K562 (cell line): Measurements from ENCODE around the gene GPSM3. TPM values are rescaled to one million over a fixed set of nuclear protein-coding genes. Genes with fewer than 3 reads are reported as not detected.

Experiments
- ARID2 ChIP-seq: fragments of 450-650 bp; IDR thresholded peaks from 2 replicates; pipeline ENCODE4 v1.6.1; 2017; ENCODE audit warnings: antibody characterized with exemption, mild to moderate bottlenecking
- BMI1 ChIP-seq: fragments of 150-350 bp; IDR thresholded peaks from 2 replicates; pipeline ENCODE4 v1.6.1; 2014; ENCODE audit warnings: low read length
- CBFA2T2 ChIP-seq: fragments of 450-650 bp; conservative IDR thresholded peaks from 2 replicates; pipeline ENCODE4 v1.6.1; 2017; ENCODE audit warnings: mild to moderate bottlenecking
- FIP1L1 ChIP-seq: fragments of 200-400 bp; formaldehyde crosslinking; IDR thresholded peaks from 2 replicates; pipeline ENCODE4 v1.6.1; 2018; ENCODE audit warnings: mild to moderate bottlenecking, low read depth, low read length; ENCODE audit not compliant: poor library complexity, severe bottlenecking
- HIVEP1 ChIP-seq: fragments of 250-450 bp; sonication (Bioruptor Pico); IDR thresholded peaks from 2 replicates; pipeline ENCODE4 v1.4.0; 2020; ENCODE audit warnings: mild to moderate bottlenecking
- KLF13 ChIP-seq: fragments of 450-650 bp; IDR thresholded peaks from 2 replicates; pipeline ENCODE4 v1.6.1; 2016; ENCODE audit warnings: missing genetic modification characterization, low read depth, mild to moderate bottlenecking, missing compliant biosample characterization, moderate library complexity, borderline replicate concordance
- LARP7 ChIP-seq: fragments of 450-650 bp; IDR thresholded peaks from 2 replicates; pipeline ENCODE4 v1.6.1; 2016
- MBD2 ChIP-seq: sonication (generic); IDR thresholded peaks from 2 replicates; pipeline ENCODE4 v1.6.1; 2016; ENCODE audit warnings: low read depth, borderline replicate concordance
- NCOA4 ChIP-seq: fragments of 450-650 bp; IDR thresholded peaks from 2 replicates; pipeline ENCODE4 v1.6.1; 2018; ENCODE audit warnings: mild to moderate bottlenecking; ENCODE audit not compliant: partially characterized antibody
- POLR2AphosphoS5 ChIP-seq: IDR thresholded peaks from 2 replicates; pipeline ENCODE4 v1.6.1; 2011; ENCODE audit warnings: mild to moderate bottlenecking, low read depth, low read length, moderate library complexity; ENCODE audit not compliant: control insufficient read depth, insufficient read depth
- POLR2H ChIP-seq: IDR thresholded peaks from 2 replicates; pipeline ENCODE4 v1.6.1; 2016; ENCODE audit warnings: missing genetic modification characterization, low read depth, mild to moderate bottlenecking, control low read depth, missing compliant biosample characterization, moderate library complexity
- POLR3A ChIP-seq: IDR thresholded peaks from 2 replicates; pipeline ENCODE4 v1.6.1; 2011; ENCODE audit warnings: borderline replicate concordance, mild to moderate bottlenecking, moderate library complexity; ENCODE audit not compliant: insufficient read length, insufficient read depth; ENCODE audit errors: extremely low read depth
- PREB ChIP-seq: sonication (generic); formaldehyde crosslinking; IDR thresholded peaks from 2 replicates; pipeline ENCODE4 v1.8.1; 2023; ENCODE audit warnings: mild to moderate bottlenecking, missing genetic modification reagents
- SAFB2 ChIP-seq: fragments of 200-400 bp; formaldehyde crosslinking; IDR thresholded peaks from 2 replicates; pipeline ENCODE4 v1.6.1; 2018; ENCODE audit warnings: borderline replicate concordance, low read length, low read depth, moderate library complexity; ENCODE audit not compliant: severe bottlenecking
- SIRT6 ChIP-seq: IDR thresholded peaks from one replicate; pipeline ENCODE4 v1.6.1; 2012; ENCODE audit warnings: low read depth, mild to moderate bottlenecking, control low read depth, inconsistent platforms, low read length, moderate library complexity
- SMARCA4 ChIP-seq: fragments of 450-650 bp; IDR thresholded peaks from 2 replicates; pipeline ENCODE4 v1.6.1; 2016
- SREBF1 ChIP-seq: fragments of 150-350 bp; IDR thresholded peaks from 2 replicates; pipeline ENCODE4 v1.6.1; 2014; ENCODE audit warnings: antibody characterized with exemption, low read depth, low read length, borderline replicate concordance
- SRSF9 ChIP-seq: fragments of 200-400 bp; formaldehyde crosslinking; IDR thresholded peaks from 2 replicates; pipeline ENCODE4 v1.6.1; 2017; ENCODE audit warnings: low read depth, low read length, borderline replicate concordance
- TAF1 ChIP-seq: IDR thresholded peaks from 2 replicates; pipeline ENCODE4 v1.6.1; 2011; ENCODE audit warnings: mild to moderate bottlenecking, low read length, moderate library complexity; ENCODE audit not compliant: insufficient read depth, control insufficient read depth, severe bottlenecking; ENCODE audit errors: extremely low read depth
- TAF7 ChIP-seq: fragments of 450-650 bp; IDR thresholded peaks from 2 replicates; pipeline ENCODE4 v1.6.1; 2016; ENCODE audit warnings: missing genetic modification characterization, missing compliant biosample characterization
- ZFP1 ChIP-seq: fragments of 450-650 bp; formaldehyde crosslinking; IDR thresholded peaks from 2 replicates; pipeline ENCODE4 v1.4.0; 2020; ENCODE audit warnings: mild to moderate bottlenecking, mixed read lengths
- ZNF551 ChIP-seq: fragments of 250-450 bp; sonication (Bioruptor Pico); IDR thresholded peaks from 2 replicates; pipeline ENCODE4 v1.5.0; 2021; ENCODE audit warnings: mild to moderate bottlenecking, moderate library complexity
- ZNF76 ChIP-seq: fragments of 250-450 bp; sonication (Bioruptor Pico); IDR thresholded peaks from 2 replicates; pipeline ENCODE4 v1.4.0; 2020; ENCODE audit warnings: mild to moderate bottlenecking, moderate library complexity, borderline replicate concordance
- polyA plus RNA-seq, 8 experiments: library from polyadenylated mRNA; depleted of rRNA in 4 of 8; stranded (reverse) in 5 of 8; unstranded in 3 of 8; fragments of >200 nt; fragmentation: Nextera tagmentation in 2 of 8; fragmentation: Illumina TruSeq in 1 of 8; extraction: Ambion mirVana in 2 of 8; extraction: Trizol in 1 of 8; gene quantifications; 2 replicates each; pipeline versions ENCODE4 v1.2.1 to v1.2.3, GENCODE V29; 2011 to 2014; ENCODE audit warnings: inconsistent platforms in 1 of 8, missing spikeins in 1 of 8
- total RNA-seq, 7 experiments: library from RNA; depleted of rRNA in 6 of 7; stranded (reverse); fragments of >200 nt in 6 of 7; fragmentation: Illumina TruSeq in 2 of 7; extraction: Trizol in 2 of 7; gene quantifications; 2 replicates each; pipeline versions ENCODE4 v1.2.1 to v1.2.3, GENCODE V29; 2011 to 2021; ENCODE audit warnings: low replicate concordance in 1 of 7
- TF ChIP-seq, protein P1 (sequence below), 3 experiments: IDR thresholded peaks in 2 of 3; conservative IDR thresholded peaks in 1 of 3; 2 replicates each; pipeline ENCODE4 v1.5.1; 2011 to 2012; ENCODE audit warnings: low read length in 3 of 3, mild to moderate bottlenecking in 3 of 3, control low read depth in 2 of 3, improper control_type of control experiment in 1 of 3, inconsistent platforms in 1 of 3, low read depth in 1 of 3, mixed read lengths in 1 of 3, moderate library complexity in 1 of 3; ENCODE audit not compliant: insufficient read depth in 2 of 3
- TF ChIP-seq, protein P2 (sequence below), 2 experiments: fragments of 200-800 bp in 1 of 2; sonication (Bioruptor generic) in 1 of 2; sonication (generic) in 1 of 2; formaldehyde crosslinking in 1 of 2; IDR thresholded peaks in 1 of 2; conservative IDR thresholded peaks in 1 of 2; 2 replicates each; pipeline versions ENCODE4 v1.5.0 to v1.6.1; 2016 to 2020; ENCODE audit warnings: missing compliant biosample characterization in 1 of 2, missing genetic modification characterization in 1 of 2, missing genetic modification reagents in 1 of 2

Gene GPSM3
- total and polyA plus RNA-seq, 9 of the 15 experiments (the other 6 are each of a cell fraction or from before 2014, with no cell fraction given), result 5.3 to 42.6 (median 24.4) TPM

GRCh38 chr6:32154514-32155161 is 37.8 kb downstream of the GPSM3 start (continued):
- TF ChIP-seq TAF1 (no peak), TAF7 (tag) (no peak), ZNF76 (no peak), ZFP1 (CRISPR knock-in tag) (no peak), PREB (CRISPR knock-in tag) (no peak), POLR2H (no peak), POLR3A (no peak), LARP7 (no peak), FIP1L1 (peak; percentile 25), CBFA2T2 (peak; percentile 53), ARID2 (peak; percentile 87), SIRT6 (no peak), HIVEP1 (CRISPR knock-in tag) (no peak), POLR2AphosphoS5 (no peak), KLF13 (tag) (no peak), SREBF1 (no peak), BMI1 (no peak), SAFB2 (no peak), ZNF551 (no peak), SMARCA4 (0 out of 2 replicates have a peak, but pooled peaks have one; percentile 13), NCOA4 (no peak), SRSF9 (no peak), MBD2 (no peak)
- TF ChIP-seq, protein P1, sequence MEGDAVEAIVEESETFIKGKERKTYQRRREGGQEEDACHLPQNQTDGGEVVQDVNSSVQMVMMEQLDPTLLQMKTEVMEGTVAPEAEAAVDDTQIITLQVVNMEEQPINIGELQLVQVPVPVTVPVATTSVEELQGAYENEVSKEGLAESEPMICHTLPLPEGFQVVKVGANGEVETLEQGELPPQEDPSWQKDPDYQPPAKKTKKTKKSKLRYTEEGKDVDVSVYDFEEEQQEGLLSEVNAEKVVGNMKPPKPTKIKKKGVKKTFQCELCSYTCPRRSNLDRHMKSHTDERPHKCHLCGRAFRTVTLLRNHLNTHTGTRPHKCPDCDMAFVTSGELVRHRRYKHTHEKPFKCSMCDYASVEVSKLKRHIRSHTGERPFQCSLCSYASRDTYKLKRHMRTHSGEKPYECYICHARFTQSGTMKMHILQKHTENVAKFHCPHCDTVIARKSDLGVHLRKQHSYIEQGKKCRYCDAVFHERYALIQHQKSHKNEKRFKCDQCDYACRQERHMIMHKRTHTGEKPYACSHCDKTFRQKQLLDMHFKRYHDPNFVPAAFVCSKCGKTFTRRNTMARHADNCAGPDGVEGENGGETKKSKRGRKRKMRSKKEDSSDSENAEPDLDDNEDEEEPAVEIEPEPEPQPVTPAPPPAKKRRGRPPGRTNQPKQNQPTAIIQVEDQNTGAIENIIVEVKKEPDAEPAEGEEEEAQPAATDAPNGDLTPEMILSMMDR (IDR thresholded peaks at IDR 0.05 in 2 of 3, conservative IDR thresholded peaks at IDR 0.05 in 1 of 3; ENCODE audit: insufficient read depth in 2 of 3, low read depth in 1 of 3, low read length in 3 of 3), result peak; percentile 79 to 94 (median 83)
- TF ChIP-seq, protein P2, sequence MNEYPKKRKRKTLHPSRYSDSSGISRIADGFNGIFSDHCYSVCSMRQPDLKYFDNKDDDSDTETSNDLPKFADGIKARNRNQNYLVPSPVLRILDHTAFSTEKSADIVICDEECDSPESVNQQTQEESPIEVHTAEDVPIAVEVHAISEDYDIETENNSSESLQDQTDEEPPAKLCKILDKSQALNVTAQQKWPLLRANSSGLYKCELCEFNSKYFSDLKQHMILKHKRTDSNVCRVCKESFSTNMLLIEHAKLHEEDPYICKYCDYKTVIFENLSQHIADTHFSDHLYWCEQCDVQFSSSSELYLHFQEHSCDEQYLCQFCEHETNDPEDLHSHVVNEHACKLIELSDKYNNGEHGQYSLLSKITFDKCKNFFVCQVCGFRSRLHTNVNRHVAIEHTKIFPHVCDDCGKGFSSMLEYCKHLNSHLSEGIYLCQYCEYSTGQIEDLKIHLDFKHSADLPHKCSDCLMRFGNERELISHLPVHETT (CRISPR knock-in tag; conservative IDR thresholded peaks at IDR 0.05 in 1 of 2, IDR thresholded peaks at IDR 0.05 in 1 of 2), result 0 out of 4 replicates have a peak, but pooled peaks of 1 of the 2 experiments have one; percentile 53
